GM19193 (cell line): ENCODE measurements around the gene NXNL2.

Experiments used
- POLR2A ChIP-seq: IDR thresholded peaks from 4 replicates; pipeline ENCODE4 v1.6.1; 2011; ENCODE audit not compliant: insufficient read depth, insufficient read length; ENCODE audit errors: extremely low read depth

Gene NXNL2

GRCh38 chr9:88523056-88523455 lies 11.9 kb upstream of the NXNL2 start:
- no peak for TF ChIP-seq POLR2A

- no peak for TF ChIP-seq POLR2A
These were observed 10.1 kb upstream of the NXNL2 start for GRCh38 chr9:88524911-88525310.

- no peak for TF ChIP-seq POLR2A
These were observed 7.4 kb upstream of the NXNL2 start for GRCh38 chr9:88527618-88528017.

GRCh38 chr9:88528080-88528790 lies 6.7 kb upstream of the NXNL2 start:
- TF ChIP-seq POLR2A: no peak

- TF ChIP-seq POLR2A: no peak
These were observed 5.5 kb upstream of the NXNL2 start for GRCh38 chr9:88529496-88529895.

- no peak for TF ChIP-seq POLR2A
These were observed 4.9 kb upstream of the NXNL2 start for GRCh38 chr9:88530051-88530450.

- no peak for TF ChIP-seq POLR2A
These were observed 2.9 kb upstream of the NXNL2 start for GRCh38 chr9:88531920-88532698.

GRCh38 chr9:88533951-88534455 lies 975 bp upstream of the NXNL2 start:
- TF ChIP-seq POLR2A: no peak

- no peak for TF ChIP-seq POLR2A
These were observed 446 bp downstream of the NXNL2 start for GRCh38 chr9:88535226-88536022.

- TF ChIP-seq POLR2A: no peak
These were observed 996 bp downstream of the NXNL2 start for GRCh38 chr9:88536023-88536324.

GRCh38 chr9:88536951-88537760 lies 2.2 kb downstream of the NXNL2 start:
- no peak for TF ChIP-seq POLR2A

- no peak for TF ChIP-seq POLR2A
These were observed 2.7 kb downstream of the NXNL2 start for GRCh38 chr9:88537761-88538091.

- TF ChIP-seq POLR2A: no peak
These were observed 3.5 kb downstream of the NXNL2 start for GRCh38 chr9:88538311-88539085.

- no peak for TF ChIP-seq POLR2A
These were observed 4.3 kb downstream of the NXNL2 start for GRCh38 chr9:88539246-88539645.
